Hepatocyte (in vitro differentiated cells): ENCODE data around the gene ACSS2. TPM values are rescaled to one million over a fixed set of nuclear protein-coding genes. Genes with fewer than 3 reads are reported as not detected.

ENCODE experiments used
- DNase-seq: peaks from one replicate; pipeline ENCODE4 v3.0.0-alpha.2; 2016; ENCODE audit warnings: low spot score
- H2AFZ ChIP-seq: fragments of 200-600 bp; sonication (generic); 2 replicates; pipeline ENCODE4 v1.6.0; 2016; ENCODE audit warnings: antibody characterized with exemption, mild to moderate bottlenecking
- H3K27ac ChIP-seq: fragments of 200-600 bp; sonication (generic); 2 replicates; pipeline ENCODE4 v1.5.1; 2016; ENCODE audit warnings: mild to moderate bottlenecking
- H3K27me3 ChIP-seq: fragments of 200-600 bp; sonication (generic); 2 replicates; pipeline ENCODE4 v1.6.1; 2016
- H3K36me3 ChIP-seq: fragments of 200-600 bp; sonication (generic); replicated peaks from 2 replicates; pipeline ENCODE4 v1.5.1; 2016; ENCODE audit warnings: low read depth; ENCODE audit not compliant: insufficient read depth
- H3K4me1 ChIP-seq: fragments of 200-600 bp; sonication (generic); 2 replicates; pipeline ENCODE4 v1.5.1; 2016; ENCODE audit warnings: mild to moderate bottlenecking, moderate library complexity; ENCODE audit not compliant: insufficient read depth
- H3K4me2 ChIP-seq: fragments of 200-600 bp; sonication (generic); 2 replicates; pipeline ENCODE4 v1.6.0; 2016
- H3K4me3 ChIP-seq: fragments of 200-600 bp; sonication (generic); 2 replicates; pipeline ENCODE4 v1.5.1; 2016; ENCODE audit warnings: mild to moderate bottlenecking
- H3K79me2 ChIP-seq: fragments of 200-600 bp; sonication (generic); 2 replicates; pipeline ENCODE4 v1.6.0; 2017; ENCODE audit warnings: mild to moderate bottlenecking
- H3K9me2 ChIP-seq: fragments of 200-600 bp; sonication (generic); replicated peaks from 2 replicates; pipeline ENCODE4 v1.6.0; 2017; ENCODE audit warnings: mild to moderate bottlenecking; ENCODE audit not compliant: insufficient read depth
- H3K9me3 ChIP-seq: fragments of 200-600 bp; sonication (generic); 2 replicates; pipeline ENCODE4 v1.5.1; 2016; ENCODE audit warnings: low read depth, mild to moderate bottlenecking
- H4K20me1 ChIP-seq: fragments of 200-600 bp; sonication (generic); 2 replicates; pipeline ENCODE4 v1.6.0; 2016; ENCODE audit warnings: mild to moderate bottlenecking; ENCODE audit not compliant: insufficient read depth, poor library complexity, severe bottlenecking
- EZH2 ChIP-seq: fragments of 200-600 bp; sonication (generic); IDR thresholded peaks from 2 replicates; pipeline ENCODE4 v1.6.1; 2016; ENCODE audit warnings: antibody characterized with exemption, mild to moderate bottlenecking, borderline replicate concordance
- EZH2phosphoT487 ChIP-seq: fragments of 200-600 bp; sonication (generic); IDR thresholded peaks from one replicate; pipeline ENCODE4 v1.6.1; 2018; ENCODE audit warnings: antibody characterized with exemption, mild to moderate bottlenecking, low read depth, moderate library complexity; ENCODE audit not compliant: unreplicated experiment, severe bottlenecking
- WGBS: methylation state at CpG from one replicate; pipeline ENCODE4 v1.1.6; 2016; ENCODE audit warnings: low lambda C conversion rate; ENCODE audit errors: missing lambda C conversion rate; 5-methylcytosine and 5-hydroxymethylcytosine counted together
- polyA plus RNA-seq: library from polyadenylated mRNA; unstranded; fragments of >200 nt; fragmentation: Nextera tagmentation; extraction: Ambion mirVana; gene quantifications from 2 replicates; pipeline ENCODE4 v1.2.1, GENCODE V29; 2016
- total RNA-seq: library from RNA; depleted of rRNA; stranded (reverse); fragments of >200 nt; gene quantifications from 2 replicates; pipeline ENCODE4 v1.2.3, GENCODE V29; 2014
- TF ChIP-seq, protein P1 (sequence below): fragments of 200-600 bp; sonication (generic); IDR thresholded peaks from 2 replicates; pipeline ENCODE4 v1.5.1; 2016; ENCODE audit warnings: antibody characterized with exemption, mild to moderate bottlenecking; ENCODE audit not compliant: poor library complexity

ACSS2 gene
- total and polyA plus RNA-seq, 2 experiments from 2014 or later: 52.0 to 59.5 TPM

DNA sequence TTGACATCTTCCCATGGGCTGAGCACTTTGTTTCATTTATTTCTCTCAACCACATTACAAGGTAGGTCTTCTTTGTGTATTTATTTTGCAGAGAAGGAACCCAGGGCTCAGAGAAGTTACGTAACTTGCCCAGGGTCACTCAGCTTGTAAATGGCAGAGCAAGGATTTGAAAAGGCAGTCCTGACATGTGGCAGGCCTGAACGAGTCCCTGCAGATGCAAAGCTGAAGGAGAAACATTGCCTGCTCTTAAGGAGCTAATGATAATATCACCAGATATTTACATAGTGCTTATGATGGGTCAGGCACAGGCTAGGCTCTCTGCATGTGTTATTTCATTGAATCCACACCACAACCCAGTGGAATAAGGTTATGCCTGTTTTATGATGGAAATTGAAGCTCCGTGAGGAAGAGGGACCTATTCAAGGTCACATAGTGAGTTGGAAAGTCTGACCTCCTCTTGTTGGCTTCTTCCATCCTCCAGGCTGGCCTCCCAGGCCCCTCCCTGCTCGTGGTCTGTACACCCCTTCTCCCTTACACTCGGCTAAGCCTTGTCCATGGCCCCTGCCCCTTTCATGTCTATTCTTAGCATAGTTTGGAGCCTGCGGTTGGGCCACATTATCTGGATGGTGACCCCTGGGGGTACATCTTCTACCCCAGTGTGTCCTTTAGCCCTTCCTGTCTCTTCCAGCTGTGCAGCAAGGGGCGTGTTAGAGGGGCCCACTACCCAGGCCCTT is 91.8 kb downstream of the ACSS2 start:
- Histone ChIP-seq H3K9me3 (no peaks in the 10 kb centered on the region), H3K27me3 (peaks cover 4% of the 10 kb centered on the region), H3K4me2 (no peak overlapping the region), H2AFZ (no peak overlapping the region), H3K4me3 (no peak overlapping the region), H4K20me1 (no peaks in the 10 kb centered on the region), H3K9me2 (no peaks in the 10 kb centered on the region), H3K4me1 (no peaks in the 10 kb centered on the region), H3K27ac (no peak overlapping the region), H3K79me2 (no peaks in the 10 kb centered on the region), H3K36me3 (no peaks in the 10 kb centered on the region)
- no peak for DNase-seq
- TF ChIP-seq, protein P1, sequence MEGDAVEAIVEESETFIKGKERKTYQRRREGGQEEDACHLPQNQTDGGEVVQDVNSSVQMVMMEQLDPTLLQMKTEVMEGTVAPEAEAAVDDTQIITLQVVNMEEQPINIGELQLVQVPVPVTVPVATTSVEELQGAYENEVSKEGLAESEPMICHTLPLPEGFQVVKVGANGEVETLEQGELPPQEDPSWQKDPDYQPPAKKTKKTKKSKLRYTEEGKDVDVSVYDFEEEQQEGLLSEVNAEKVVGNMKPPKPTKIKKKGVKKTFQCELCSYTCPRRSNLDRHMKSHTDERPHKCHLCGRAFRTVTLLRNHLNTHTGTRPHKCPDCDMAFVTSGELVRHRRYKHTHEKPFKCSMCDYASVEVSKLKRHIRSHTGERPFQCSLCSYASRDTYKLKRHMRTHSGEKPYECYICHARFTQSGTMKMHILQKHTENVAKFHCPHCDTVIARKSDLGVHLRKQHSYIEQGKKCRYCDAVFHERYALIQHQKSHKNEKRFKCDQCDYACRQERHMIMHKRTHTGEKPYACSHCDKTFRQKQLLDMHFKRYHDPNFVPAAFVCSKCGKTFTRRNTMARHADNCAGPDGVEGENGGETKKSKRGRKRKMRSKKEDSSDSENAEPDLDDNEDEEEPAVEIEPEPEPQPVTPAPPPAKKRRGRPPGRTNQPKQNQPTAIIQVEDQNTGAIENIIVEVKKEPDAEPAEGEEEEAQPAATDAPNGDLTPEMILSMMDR: no peak
- TF ChIP-seq EZH2: no peak
- no peak for TF ChIP-seq EZH2phosphoT487
- WGBS: 83% methylated on average over 7 of the region's 7 CpGs

DNA sequence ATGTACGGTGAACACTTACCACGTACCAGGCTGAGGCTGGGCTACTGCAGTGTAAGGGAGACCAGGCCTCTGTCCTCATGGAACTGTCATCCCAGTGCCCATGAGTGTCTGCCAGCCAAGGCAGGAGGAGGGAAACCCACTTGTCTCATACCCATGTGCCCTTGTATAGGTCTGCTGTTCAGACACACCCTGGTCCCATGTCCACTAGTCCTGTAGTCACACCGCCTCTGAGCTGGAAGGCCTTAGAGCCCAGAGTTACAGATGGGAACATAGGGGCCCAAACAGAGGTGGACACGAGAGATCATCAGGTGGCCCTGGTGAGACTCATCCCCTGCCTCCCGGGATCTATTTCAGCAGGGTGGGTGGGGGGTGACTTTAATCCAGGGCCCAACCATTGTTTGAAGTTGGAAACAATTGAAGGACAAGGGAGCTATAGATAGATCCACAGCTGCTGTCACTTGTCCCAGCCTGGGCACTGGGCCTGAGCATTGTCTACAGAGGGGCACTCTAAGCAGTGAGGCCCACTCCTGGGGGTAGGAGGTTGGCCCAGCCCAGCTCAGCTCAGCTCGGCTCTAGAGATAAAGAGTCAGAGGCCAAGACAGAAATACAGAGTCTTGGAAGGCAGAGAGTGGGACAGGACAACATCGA is 93.9 kb downstream of the ACSS2 start:
- no peaks in the 10 kb centered on the region for H3K9me3 ChIP-seq
- no peaks in the 10 kb centered on the region for H3K27me3 ChIP-seq
- H3K36me3 ChIP-seq: no peaks in the 10 kb centered on the region
- H3K79me2 ChIP-seq: no peaks in the 10 kb centered on the region
- no peaks in the 10 kb centered on the region for H3K4me1 ChIP-seq
- TF ChIP-seq EZH2phosphoT487 (no peak), EZH2 (no peak)
- TF ChIP-seq, protein P1: no peak
- H3K4me3 ChIP-seq: no peak overlapping the region
- no peaks in the 10 kb centered on the region for H3K9me2 ChIP-seq
- H2AFZ ChIP-seq: no peak overlapping the region
- DNase-seq: no peak
- H4K20me1 ChIP-seq: no peaks in the 10 kb centered on the region
- WGBS: 94% methylated on average over 7 of the region's 7 CpGs
- H3K4me2 ChIP-seq: no peak overlapping the region
- H3K27ac ChIP-seq: no peak overlapping the region

DNA sequence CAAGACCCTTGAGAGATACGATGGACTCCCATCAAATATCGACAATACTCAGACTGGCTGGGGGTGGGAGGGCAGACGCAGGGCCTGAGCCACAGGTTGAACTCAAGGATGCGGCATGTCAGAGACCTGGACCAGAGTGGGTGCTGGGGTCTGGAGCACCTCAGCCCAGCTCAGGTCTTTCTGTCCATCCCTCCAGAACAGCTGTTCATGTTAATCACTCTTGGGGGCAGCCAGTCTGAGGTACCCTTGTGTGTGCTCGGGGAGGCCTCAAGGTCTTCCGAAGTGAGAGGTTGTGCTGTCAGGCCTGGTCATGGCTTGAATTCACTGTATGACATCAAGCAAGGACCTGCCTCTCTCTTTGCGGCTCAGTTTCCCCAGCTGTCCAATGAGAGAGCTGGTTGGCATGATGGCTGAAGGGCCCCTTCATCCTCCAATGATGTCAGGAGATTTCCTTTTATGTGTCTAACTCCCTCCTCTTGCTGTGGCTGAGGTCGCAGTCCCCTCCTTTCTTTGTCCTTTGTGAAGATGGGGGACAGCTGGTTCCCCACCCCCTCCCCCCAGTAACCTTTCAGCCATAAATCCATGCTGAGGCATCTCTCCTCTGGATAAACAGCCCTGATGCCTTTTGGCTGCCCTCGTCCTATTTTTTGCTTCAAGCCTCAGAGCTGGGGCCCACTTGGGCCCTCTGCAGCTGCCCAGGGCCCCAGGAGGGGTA is 94.6 kb downstream of the ACSS2 start:
- H3K4me1 ChIP-seq: no peaks in the 10 kb centered on the region
- no peak overlapping the region for H3K27ac ChIP-seq
- TF ChIP-seq, protein P1: no peak
- TF ChIP-seq EZH2 (no peak), EZH2phosphoT487 (no peak)
- no peak for DNase-seq
- no peak overlapping the region for H2AFZ ChIP-seq
- H3K27me3 ChIP-seq: no peaks in the 10 kb centered on the region
- no peak overlapping the region for H3K4me3 ChIP-seq
- H4K20me1 ChIP-seq: no peaks in the 10 kb centered on the region
- 92% methylated on average over 9 of the region's 9 CpGs for WGBS
- no peaks in the 10 kb centered on the region for H3K9me2 ChIP-seq
- H3K9me3 ChIP-seq: no peaks in the 10 kb centered on the region
- no peaks in the 10 kb centered on the region for H3K79me2 ChIP-seq
- no peaks in the 10 kb centered on the region for H3K36me3 ChIP-seq
- no peak overlapping the region for H3K4me2 ChIP-seq
